ENCODE data around the gene SCMH1.
"Not testable (repeated sequence)": the region's sequence is repeated elsewhere in the genome, so short reads cannot be mapped to it uniquely, and the experiment has no call there.

Gene SCMH1

DNA sequence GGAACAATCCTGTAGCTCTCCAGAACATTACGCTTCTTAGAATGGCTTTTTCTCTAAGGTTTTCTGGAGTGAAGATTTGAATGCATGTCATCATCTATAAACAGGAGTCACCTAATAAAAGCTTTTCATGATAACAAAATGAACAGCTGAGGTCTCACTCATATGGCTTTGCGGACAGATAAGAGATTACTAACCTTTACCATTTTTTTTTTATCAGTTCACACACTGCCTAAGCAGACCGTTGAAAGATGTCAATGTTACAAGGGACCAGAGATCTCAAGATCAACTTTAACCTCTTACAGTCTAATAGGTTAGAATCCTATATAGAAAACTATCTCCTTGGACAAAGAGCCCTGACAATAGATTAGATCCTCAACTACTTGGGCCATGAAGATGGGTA is 41.4 kb downstream of the SCMH1 start:
- no peak for DNase-seq

- DNase-seq, result no peak
Measured at GRCh38 chr1:41199375-41199774, 42.7 kb downstream of the SCMH1 start.

- no peak for DNase-seq
Measured at GRCh38 chr1:41192456-41193178, 49.5 kb downstream of the SCMH1 start.

DNA sequence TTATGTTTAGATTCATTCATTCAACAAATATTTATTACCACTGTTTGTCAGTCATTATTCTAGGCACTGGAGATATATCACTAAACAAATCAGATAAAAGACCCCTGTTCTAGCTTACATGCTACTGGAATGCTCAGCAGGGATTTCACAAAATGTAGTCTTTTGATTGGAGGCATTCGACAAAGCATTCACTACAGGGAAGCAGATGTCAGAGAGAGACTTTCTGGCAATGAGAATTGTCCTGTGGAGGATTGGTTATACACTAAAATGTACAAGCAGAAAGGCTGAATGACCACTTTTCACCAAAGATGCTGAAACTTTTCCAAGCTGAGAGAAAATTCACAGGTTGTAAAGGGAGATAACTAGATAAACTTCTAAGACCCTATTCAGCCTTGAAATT is 57.7 kb downstream of the SCMH1 start:
- DNase-seq, result no peak

- DNase-seq, result not testable (repeated sequence)
Measured at GRCh38 chr1:41178230-41178629, 63.9 kb downstream of the SCMH1 start.

DNA sequence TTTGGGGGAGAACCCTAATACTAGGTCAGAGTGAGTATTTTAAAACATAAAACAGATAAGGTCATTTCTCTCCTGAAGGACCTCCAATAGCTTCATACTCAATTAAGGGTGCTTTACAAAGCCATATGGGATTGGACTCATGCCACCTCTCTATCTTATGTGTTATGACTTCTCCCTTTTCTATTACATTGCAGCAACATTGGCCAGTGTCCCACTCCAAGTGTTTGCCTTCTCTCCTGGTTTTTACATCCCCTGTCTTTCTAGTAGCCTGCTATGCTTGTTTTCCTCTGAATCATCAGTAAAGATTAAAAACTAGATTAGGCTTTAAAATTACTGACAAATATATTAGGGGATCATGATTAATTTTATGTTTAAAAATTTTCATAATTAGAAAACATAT is 66.6 kb downstream of the SCMH1 start:
- DNase-seq, result no peak

GRCh38 chr1:41174170-41174569 is 67.9 kb downstream of the SCMH1 start:
- no peak for DNase-seq

GRCh38 chr1:41173651-41174050 is 68.5 kb downstream of the SCMH1 start:
- no peak for DNase-seq

DNA sequence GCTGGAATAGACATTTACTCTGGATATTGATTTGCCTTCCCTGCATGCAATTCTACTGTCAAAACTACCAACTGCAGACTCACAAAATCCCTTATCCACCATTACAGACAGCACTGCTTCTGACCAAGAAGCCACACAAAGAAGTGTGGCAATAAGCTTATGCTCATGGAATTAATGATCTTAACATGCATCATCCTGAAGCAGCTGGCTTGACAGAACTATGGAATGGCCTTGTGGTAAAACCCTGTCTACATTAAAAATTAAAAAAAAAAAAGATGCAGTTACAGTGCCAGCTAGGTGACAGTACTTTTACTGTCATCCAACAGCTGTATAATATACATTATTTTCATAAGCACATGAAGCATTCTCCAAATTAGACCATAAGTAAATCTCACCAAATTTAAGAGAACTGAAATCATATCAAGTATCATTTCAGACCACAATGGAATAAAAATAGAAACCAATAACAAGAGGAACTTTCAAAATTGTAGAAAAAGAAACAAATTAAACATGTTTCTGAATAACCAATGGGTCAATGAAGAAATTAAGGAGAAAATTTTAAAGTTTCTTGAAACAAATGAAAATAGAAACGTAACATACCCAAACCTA is 70.7 kb downstream of the SCMH1 start:
- DNase-seq, result no peak

- no peak for DNase-seq
Measured at GRCh38 chr1:41169799-41170180, 72.3 kb downstream of the SCMH1 start.

DNA sequence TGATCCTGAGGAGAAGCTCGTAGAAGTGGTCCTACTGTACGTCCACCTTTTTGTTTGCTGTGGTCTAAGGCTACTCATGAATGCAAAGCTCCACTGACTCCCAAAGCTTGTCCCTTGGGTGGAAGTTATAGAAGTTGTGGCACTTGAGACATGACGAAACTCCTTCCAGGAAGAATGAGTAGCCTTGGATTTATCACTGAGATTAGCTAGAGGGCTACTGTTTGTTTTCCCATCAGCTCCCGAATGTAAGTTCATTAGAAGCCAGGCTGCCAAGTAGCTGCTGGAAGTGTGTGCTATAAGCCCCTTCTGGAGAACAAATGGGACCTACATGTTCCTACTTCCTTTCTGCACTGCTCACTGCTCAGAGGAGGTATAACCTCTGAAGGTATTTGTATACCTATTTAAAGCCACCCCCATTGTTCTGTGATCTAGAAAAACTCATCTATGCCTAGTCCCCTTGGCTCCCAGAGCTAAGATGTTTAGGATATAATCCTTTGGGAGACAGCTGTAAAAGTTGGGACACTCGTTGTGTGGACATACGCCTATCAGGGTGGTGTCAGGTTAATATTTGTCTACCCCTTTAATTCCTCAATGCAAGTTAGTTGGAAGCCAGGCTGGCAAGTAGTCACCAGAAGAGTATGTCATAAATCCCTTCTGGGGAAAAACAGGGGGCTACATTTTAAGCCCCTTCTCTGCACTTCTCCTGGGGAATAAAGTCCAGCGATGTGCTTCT is 72.9 kb downstream of the SCMH1 start:
- DNase-seq, result no peak

DNA sequence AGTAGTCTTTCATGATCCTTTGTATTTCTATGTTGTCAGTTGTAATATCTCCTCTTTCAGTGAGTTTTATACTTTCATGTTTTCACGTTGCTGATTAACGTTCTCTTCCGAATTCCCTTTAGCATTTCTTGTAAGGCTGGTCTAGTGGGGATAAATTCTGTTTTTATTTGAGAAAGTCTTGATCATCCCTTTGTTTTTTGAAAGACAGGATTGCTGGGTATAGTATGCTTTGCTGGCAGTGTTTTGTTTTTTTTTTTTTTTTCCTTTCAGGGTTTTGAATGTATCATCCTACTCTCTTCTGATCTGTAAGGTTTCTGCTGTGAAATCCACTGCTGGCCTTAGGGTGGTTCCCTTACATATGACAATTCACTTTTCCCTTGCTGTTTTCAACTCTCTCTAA is 74.4 kb downstream of the SCMH1 start:
- DNase-seq, result no peak

- no peak for DNase-seq
Measured at GRCh38 chr1:41164727-41165126, 77.4 kb downstream of the SCMH1 start.

- DNase-seq, result no peak
Measured at GRCh38 chr1:41162441-41162840, 79.7 kb downstream of the SCMH1 start.

DNA sequence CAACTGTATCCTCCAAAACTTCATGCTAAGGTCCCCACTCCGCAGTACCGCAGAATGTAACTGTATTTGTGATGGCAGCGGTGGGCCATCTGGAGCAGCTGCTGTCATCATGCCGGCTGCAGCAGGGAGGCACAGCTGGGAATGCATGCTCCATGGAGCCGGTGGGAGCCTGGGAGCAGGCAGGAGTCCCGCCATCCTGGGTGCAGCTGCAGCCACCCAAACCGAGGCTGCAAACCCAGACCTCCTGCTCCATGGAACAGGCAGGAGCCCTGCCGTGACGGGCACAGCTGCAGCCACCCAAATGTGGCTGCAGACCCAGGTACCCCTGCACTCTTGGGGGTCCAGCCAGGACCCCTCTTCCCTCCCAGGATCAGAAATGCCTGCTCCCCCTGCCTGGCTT is 80.3 kb downstream of the SCMH1 start:
- DNase-seq, result no peak

- no peak for DNase-seq
Measured at GRCh38 chr1:41160498-41161110, 81.5 kb downstream of the SCMH1 start.

DNA sequence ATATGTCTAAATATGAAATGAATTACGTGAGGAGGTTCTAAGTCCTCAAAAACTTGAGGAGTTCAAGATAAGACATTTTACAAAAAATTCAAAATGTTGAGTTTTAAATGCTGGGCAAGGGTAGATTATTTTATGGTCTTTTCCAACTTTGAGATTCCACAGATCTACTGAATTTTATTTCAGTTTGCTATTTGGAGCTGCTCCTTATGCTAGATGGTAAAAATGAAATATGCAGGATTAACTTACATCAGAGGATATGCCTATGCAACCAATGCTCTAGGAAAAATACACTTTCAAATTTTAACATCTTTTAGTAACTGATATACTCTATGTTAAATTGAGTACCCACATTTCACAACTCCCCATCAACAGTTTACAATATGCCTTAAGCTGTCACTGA is 83.1 kb downstream of the SCMH1 start:
- no peak for DNase-seq

DNA sequence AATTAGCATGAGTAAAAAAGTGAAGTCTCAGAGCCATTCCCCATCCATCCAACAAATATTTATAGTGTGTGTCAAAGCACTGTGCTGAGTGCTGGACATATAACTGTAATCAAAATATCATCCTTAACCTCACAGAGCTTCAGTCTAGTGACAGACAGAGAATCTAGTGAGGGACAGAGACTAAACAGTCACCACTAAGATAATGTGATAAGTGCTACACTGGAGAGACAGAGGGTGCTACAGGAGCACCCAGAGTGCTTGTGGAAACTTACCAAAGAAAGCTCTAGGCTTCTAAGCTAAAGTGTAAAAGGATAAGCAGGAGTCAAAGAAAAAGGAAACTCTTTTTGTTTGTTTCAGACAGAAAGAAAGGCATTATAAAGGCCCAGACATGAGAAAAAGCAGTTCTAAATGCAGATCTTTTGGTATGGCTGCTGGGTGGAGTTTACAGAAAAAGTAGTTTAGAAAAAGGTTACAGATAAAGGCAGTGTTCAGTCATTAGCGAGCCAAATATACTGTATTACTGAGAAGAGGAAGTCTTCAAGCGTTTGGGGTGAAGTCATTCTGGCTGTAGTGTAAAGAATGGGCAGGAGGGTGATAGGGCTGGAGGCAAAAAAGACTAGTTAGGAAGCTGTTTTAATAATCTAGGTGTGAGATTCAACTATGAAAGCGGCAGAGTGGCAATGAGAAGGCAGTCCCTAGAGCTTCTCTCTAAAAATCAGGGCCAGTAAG is 83.8 kb downstream of the SCMH1 start:
- no peak for DNase-seq

GRCh38 chr1:41155105-41155504 is 87.0 kb downstream of the SCMH1 start:
- DNase-seq, result no peak

GRCh38 chr1:41153750-41154274 is 88.3 kb downstream of the SCMH1 start:
- no peak for DNase-seq

- DNase-seq, result no peak
Measured at GRCh38 chr1:41152622-41153044, 89.5 kb downstream of the SCMH1 start.

DNA sequence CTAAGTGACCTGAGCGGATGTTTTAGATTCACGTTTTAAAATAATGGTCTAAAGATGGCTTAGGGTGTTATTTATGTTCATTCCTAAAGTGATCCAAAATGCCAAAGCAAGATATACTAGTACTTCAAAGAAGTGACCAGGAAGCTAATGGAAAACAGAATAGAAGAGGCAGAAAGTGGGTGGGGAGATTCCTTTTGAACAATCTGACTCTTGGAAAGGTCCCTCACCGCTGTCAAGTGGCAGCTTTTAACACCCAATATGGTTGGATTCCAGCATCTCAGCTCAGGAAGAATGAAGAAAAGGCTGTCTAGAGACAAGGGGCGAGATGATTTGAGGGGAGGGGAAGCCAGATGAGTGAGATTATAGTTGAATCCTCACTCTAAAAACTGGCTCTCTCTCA is 90.3 kb downstream of the SCMH1 start:
- no peak for DNase-seq

- no peak for DNase-seq
Measured at GRCh38 chr1:41149570-41149969, 92.5 kb downstream of the SCMH1 start.

All from NCI-H510A (cell line).